NCI-H526 treated with DMSO at 0.1 percent for 48 hours (cell line): ENCODE measurements around the gene IL1R2.

Experiments used
- DNase-seq: peaks from one replicate; lab custom pipeline; 2025; lab: John Stamatoyannopoulos, UW

IL1R2 gene

GRCh38 chr2:102043560-102043959 lies 51.8 kb downstream of the IL1R2 start:
- DNase-seq: no peak

GRCh38 chr2:102044235-102044896 lies 52.6 kb downstream of the IL1R2 start:
- no peak for DNase-seq

DNA sequence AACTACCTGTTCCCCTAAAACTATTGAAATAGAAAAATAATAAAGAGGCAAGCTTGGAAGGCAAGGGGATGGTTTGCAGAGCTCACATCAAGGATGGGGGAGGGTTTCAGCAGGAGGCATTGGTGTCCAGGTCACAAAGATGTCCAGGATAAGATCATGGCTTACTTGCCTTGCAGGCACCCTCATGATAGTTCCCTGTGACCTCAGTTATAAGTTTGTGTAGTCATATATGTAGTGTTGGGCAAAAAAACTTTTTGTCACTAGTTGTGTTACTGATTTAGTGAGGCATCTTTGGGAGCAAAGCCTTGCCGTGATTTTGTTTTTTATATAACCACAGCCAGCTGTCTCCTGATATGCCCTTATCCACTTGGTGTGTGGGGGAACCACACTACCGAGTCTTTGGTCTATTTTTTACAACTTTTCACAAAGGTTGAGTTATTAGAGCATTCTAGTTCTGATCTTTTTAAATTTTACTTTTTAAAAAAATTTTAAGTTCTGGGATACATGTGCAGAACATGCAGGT lies 53.3 kb downstream of the IL1R2 start:
- no peak for DNase-seq

DNA sequence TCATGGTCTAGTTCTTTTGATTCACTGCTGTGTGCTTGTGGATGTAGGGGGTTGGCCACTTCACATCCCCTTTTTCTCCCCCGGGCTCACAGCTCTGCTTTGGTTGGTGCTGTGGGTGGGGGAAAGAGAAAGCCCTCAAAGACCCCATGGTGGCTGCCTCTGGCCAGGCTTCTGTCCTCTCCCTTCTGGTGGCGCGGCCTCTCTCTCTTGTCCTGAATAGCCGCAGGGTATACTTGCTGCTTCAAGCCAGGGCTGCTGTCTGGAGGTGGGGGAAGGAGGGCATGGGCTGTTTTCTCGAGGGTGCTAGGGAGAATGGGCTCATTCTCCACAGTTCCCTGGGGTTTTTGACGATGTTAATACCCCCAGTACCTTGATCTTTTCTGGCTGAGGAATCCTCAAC lies 53.9 kb downstream of the IL1R2 start:
- no peak for DNase-seq

DNA sequence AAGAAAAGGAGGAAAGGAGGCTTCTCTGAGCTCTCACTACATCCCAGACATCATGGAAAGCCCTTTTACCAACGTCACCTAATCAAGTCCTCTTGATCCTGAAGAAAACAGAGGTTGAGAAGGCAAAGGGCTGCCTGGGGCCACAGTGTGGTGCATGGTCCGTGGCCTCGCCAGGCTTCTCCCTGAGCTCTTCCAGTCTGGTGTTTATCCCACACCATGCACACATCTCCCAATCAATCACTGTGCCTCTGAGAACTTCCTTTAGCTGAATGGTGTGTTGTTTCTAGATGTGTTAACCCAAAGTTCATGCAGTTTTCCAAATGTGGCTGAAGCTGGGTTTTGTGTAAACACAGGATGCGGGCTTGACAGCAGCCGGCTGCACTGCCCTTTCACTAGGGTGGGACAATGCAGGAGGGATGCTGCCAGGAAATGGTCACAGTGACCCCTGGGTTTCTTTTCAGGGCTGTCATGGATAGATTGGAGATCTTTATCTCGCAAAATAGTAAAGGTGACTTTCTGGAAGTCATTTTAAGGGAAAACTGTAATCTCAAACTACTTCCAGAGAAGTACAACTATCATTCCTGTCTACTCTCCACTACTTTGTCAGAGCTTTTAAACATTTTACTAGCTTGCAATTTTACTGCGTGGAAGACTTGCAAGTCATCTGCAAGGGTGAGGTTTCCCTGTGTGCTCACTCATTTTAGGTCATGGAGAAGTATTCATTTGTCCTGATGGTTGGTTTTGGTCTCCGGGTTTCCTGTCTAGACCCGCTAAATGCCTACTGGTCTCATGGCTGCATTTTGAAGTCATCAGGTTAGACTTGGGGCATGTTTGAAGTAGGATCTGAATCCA lies 54.6 kb downstream of the IL1R2 start:
- DNase-seq: no peak

GRCh38 chr2:102048465-102048864 lies 56.7 kb downstream of the IL1R2 start:
- DNase-seq: no peak

DNA sequence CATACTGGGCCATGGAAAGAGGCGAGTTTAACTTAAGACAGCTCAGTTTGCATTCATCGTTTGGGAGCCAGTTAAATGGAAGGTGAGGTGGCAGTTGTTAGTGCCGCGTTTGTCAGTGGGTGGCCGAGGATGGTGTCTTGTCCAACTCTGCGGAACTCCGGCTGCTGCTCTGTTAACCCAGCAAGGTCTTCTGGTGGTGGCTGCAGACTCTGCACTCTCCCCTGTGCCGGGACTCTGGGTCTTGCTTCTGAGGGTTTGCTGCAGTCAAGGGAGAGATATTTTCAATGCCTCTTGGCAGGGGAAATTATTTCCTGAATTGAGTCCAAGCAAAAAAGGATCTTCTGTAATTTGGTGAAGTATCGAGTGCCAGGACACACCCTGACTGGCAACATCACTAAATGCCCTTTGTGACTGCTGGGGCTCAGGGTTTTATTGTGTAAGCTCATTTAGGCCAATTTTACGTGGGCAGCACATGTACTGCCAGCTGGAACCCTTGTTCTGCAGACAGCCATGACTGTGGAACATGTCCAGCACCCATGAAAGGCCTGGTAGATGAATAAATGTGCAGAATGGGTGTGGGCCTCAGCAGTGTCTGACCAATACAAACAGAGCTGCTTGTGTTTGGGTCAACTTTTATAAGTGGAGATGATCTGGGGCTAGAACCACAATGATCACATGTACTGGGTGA lies 58.1 kb downstream of the IL1R2 start:
- DNase-seq: no peak

GRCh38 chr2:102050854-102051391 lies 59.2 kb downstream of the IL1R2 start:
- DNase-seq: no peak

GRCh38 chr2:102051692-102052277 lies 60.0 kb downstream of the IL1R2 start:
- DNase-seq: no peak

- DNase-seq: no peak
Measured at GRCh38 chr2:102052365-102052764, 60.6 kb downstream of the IL1R2 start.

- DNase-seq: no peak
Measured at GRCh38 chr2:102053096-102053495, 61.3 kb downstream of the IL1R2 start.

- no peak for DNase-seq
Measured at GRCh38 chr2:102055346-102055990, 63.7 kb downstream of the IL1R2 start.

DNA sequence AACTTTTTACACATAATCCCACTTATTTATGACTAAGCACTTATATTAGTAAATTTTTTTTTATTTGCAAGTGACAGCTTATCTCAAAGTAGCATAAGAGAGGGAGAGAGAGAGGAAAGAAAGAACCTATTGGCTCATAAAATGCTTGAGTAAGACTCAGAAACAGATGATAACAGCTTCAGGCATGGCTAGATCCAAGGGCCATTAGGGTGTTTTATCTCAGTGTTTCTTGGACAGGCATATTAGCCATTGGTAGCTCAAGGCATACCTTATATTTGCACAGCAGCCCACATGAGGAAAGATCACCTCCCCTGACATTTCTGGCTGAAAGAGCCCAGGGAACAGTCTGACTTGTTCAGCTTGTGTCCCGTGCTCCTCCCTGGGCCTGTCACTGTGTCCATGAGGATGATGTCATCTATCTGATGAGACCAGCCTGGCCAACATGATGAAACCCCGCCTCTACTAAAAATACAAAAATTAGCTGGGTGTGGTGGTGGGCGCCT lies 64.4 kb downstream of the IL1R2 start:
- no peak for DNase-seq

- DNase-seq: no peak
Measured at GRCh38 chr2:102057502-102058292, 65.9 kb downstream of the IL1R2 start.

DNA sequence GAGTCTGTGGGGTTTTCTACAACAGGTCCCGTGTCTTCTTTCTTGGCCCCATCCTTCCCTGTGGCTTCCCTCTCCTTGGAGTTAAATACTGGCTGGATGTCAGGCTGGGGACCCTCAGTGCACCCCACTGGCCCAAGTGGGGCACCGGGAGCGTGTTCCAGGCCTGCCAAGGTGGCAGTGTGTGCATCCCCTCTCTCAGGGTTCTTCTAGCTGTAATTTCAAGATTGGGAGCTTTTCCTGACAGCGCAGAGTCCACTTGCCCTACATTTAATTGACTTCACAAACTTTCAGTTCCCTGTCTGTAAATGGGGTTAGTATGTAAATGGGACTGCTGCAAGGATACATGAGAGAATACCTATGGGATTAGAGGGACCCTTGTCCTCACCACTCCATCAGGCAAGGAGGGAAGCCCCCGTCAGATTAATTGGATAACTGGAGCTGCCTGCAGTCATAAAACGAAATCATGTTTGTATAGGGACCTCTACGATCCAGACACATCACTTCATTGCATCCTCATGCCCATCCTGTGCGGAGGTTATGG lies 66.6 kb downstream of the IL1R2 start:
- no peak for DNase-seq

DNA sequence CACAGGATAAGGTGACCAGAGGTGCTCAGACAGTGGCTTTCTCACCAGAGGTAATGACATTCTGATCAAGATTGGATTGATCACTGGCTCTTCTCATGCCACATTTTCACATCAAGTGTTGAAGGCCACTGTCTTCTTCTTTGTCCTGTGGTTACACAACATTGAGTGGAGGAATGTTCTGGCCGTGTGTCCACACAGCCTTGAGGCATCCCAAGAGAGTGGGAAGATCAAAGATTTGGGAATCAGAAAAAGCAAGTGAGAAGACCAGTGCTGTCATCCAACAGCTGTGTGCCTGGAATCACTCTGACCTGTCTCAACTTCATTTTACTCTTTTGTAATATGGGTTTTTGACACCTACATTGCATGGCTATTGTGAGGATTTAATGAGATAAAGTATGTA lies 67.4 kb downstream of the IL1R2 start:
- DNase-seq: no peak

- no peak for DNase-seq
Measured at GRCh38 chr2:102060047-102060446, 68.3 kb downstream of the IL1R2 start.

DNA sequence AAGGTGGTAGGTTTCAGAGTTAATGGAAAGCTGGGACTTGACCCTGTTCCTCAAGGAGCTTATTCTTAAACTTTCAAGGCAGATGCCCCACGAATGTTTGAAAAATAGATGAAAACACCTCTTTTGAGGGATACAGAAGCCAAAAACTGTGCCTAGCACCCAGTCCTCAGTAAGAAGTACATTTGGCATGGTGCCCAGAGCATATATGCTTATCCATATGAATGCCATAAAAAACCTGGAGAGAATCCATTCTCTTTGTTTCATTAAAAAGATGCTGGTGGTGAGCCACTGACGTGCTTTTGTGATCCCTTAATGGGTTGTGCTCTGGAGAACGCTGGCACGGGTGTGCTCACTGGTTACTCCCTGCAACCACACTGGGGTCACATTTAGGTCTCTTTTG lies 69.0 kb downstream of the IL1R2 start:
- DNase-seq: no peak

- no peak for DNase-seq
Measured at GRCh38 chr2:102061286-102061699, 69.5 kb downstream of the IL1R2 start.
